NCI-H2196 (cell line): ENCODE results near the gene TMEM126B.
A peak's percentile ranks its signal among the peaks of the same experiment; 100 is the strongest.
"Not testable (repeated sequence)": the region's sequence is repeated elsewhere in the genome, so short reads cannot be mapped to it uniquely, and the experiment has no call there.

Source experiments
- DNase-seq: peaks from one replicate; lab custom pipeline; 2025; ENCODE audit not compliant: unreplicated experiment; lab: John Stamatoyannopoulos, UW

Gene TMEM126B

GRCh38 chr11:85647604-85648299, 19.4 kb downstream of the TMEM126B start, which contains the start of gene TMEM126A:
TMEM126A (plus strand) TSS chr11:85647967; CDS start chr11:85650256, 2,289 bp downstream.
- peak; percentile 89 for DNase-seq

- no peak for DNase-seq
Observed at GRCh38 chr11:85651118-85651517, 22.7 kb downstream of the TMEM126B start.

GRCh38 chr11:85652786-85653447, 24.5 kb downstream of the TMEM126B start:
- no peak for DNase-seq

GRCh38 chr11:85654343-85654742, 25.9 kb downstream of the TMEM126B start:
- DNase-seq: not testable (repeated sequence)

- no peak for DNase-seq
Observed at GRCh38 chr11:85656777-85657176, 28.4 kb downstream of the TMEM126B start.

- DNase-seq: no peak
Observed at GRCh38 chr11:85658180-85658579, 29.8 kb downstream of the TMEM126B start.

- DNase-seq: no peak
Observed at GRCh38 chr11:85661972-85662664, 33.7 kb downstream of the TMEM126B start.

- no peak for DNase-seq
Observed at GRCh38 chr11:85663080-85663752, 34.8 kb downstream of the TMEM126B start.

- DNase-seq: peak; percentile 47
Observed at GRCh38 chr11:85663753-85664614, 35.6 kb downstream of the TMEM126B start.

GRCh38 chr11:85664615-85665481, 36.5 kb downstream of the TMEM126B start, which contains the start of gene CREBZF:
CREBZF (minus strand) TSS chr11:85665129; CDS start chr11:85664875, 254 bp downstream.
- peak; percentile 95 for DNase-seq

- DNase-seq: no peak
Observed at GRCh38 chr11:85665733-85666132, 37.3 kb downstream of the TMEM126B start.

- no peak for DNase-seq
Observed at GRCh38 chr11:85666687-85667086, 38.3 kb downstream of the TMEM126B start.

GRCh38 chr11:85668157-85668556, 39.8 kb downstream of the TMEM126B start:
- no peak for DNase-seq

- DNase-seq: not testable (repeated sequence)
Observed at GRCh38 chr11:85670949-85671663, 42.7 kb downstream of the TMEM126B start.

GRCh38 chr11:85672105-85672902, 43.9 kb downstream of the TMEM126B start:
- no peak for DNase-seq

- no peak for DNase-seq
Observed at GRCh38 chr11:85673393-85673792, 45.0 kb downstream of the TMEM126B start.

- no peak for DNase-seq
Observed at GRCh38 chr11:85679576-85679975, 51.2 kb downstream of the TMEM126B start.

- peak; percentile 13 for DNase-seq
Observed at GRCh38 chr11:85680897-85681296, 52.5 kb downstream of the TMEM126B start.
